Caco-2 (cell line): Measurements from ENCODE around the gene THADA. TPM values are rescaled to one million over a fixed set of nuclear protein-coding genes. Genes with fewer than 3 reads are reported as not detected.

Experiments
- BruUV-seq: library from RNA; stranded (reverse); fragments of 400-500 nt; replicated peaks from 2 replicates; lab custom pipeline; 2021; lab: Mats Ljungman, UMichigan
- CTCF ChIA-PET: fragments of 300-600 bp; sonication (Branson Sonifier 250); formaldehyde crosslinking; loops from one replicate; lab custom pipeline; 2022; ENCODE audit warnings: antibody characterized with exemption; lab: Charles Lee
- POLR2A ChIA-PET: fragments of 300-600 bp; sonication (Branson Sonifier 250); formaldehyde crosslinking; loops from one replicate; lab custom pipeline; 2022; ENCODE audit warnings: antibody characterized with exemption; lab: Charles Lee
- DNase-seq, 2 experiments: peaks; one replicate each; pipeline versions ENCODE4 v3.0.0 to v3.0.0-alpha.2; 2020 to 2022
- H3K27me3 ChIP-seq: replicated peaks from 2 replicates; pipeline ENCODE4 v1.6.0; 2011; ENCODE audit warnings: low read length; ENCODE audit not compliant: control insufficient read depth, insufficient read depth
- H3K36me3 ChIP-seq: 2 replicates; pipeline ENCODE4 v1.5.1; 2011; ENCODE audit warnings: low read length; ENCODE audit not compliant: control insufficient read depth, insufficient read depth
- H3K4me1 ChIP-seq: fragments of 250-450 bp; sonication (Bioruptor Pico); 2 replicates; pipeline ENCODE4 v1.5.1; 2020; ENCODE audit warnings: mild to moderate bottlenecking
- H3K4me3 ChIP-seq: 2 replicates; pipeline ENCODE4 v1.5.1; 2011; ENCODE audit warnings: low read depth, mild to moderate bottlenecking, control low read depth, low read length
- H3K9me3 ChIP-seq: fragments of 250-450 bp; sonication (Bioruptor Pico); 2 replicates; pipeline ENCODE4 v1.5.1; 2020; ENCODE audit warnings: mild to moderate bottlenecking, moderate library complexity
- H3K27ac Mint-ChIP-seq: one replicate; pipeline ENCODE4 v1.8.0; 2022; ENCODE audit warnings: mixed read lengths; ENCODE audit not compliant: unreplicated experiment
- H3K27me3 Mint-ChIP-seq: one replicate; pipeline ENCODE4 v1.8.0; 2022; ENCODE audit warnings: mixed read lengths; ENCODE audit not compliant: insufficient read depth, unreplicated experiment
- H3K36me3 Mint-ChIP-seq: one replicate; pipeline ENCODE4 v1.8.0; 2022; ENCODE audit warnings: mild to moderate bottlenecking, mixed read lengths; ENCODE audit not compliant: insufficient read depth, unreplicated experiment
- H3K4me1 Mint-ChIP-seq: one replicate; pipeline ENCODE4 v1.8.0; 2022; ENCODE audit warnings: low read depth, mixed read lengths; ENCODE audit not compliant: unreplicated experiment
- H3K4me3 Mint-ChIP-seq: one replicate; pipeline ENCODE4 v1.8.0; 2022; ENCODE audit warnings: mild to moderate bottlenecking, moderate library complexity, mixed read lengths; ENCODE audit not compliant: unreplicated experiment
- H3K9me3 Mint-ChIP-seq: one replicate; pipeline ENCODE4 v1.8.0; 2022; ENCODE audit warnings: mixed read lengths; ENCODE audit not compliant: unreplicated experiment
- intact Hi-C: fragments of 100-400 bp; cut with micrococcal nuclease; formaldehyde crosslinking; loops from one replicate; pipeline ENCODE4 v1.10.0; 2022; ENCODE audit not compliant: unreplicated experiment
- total RNA-seq: library from RNA; stranded (reverse); gene quantifications from 2 replicates; pipeline ENCODE4 v1.2.3, GENCODE V29; 2022
- TF ChIP-seq, protein P1 (sequence below), 2 experiments: fragments of 200-600 bp in 1 of 2; IDR thresholded peaks; 1 replicate in 1 of 2; 2 replicates in 1 of 2; pipeline versions ENCODE4 v1.5.1 to v1.8.0; 2011 to 2022; ENCODE audit warnings: antibody characterized with exemption in 1 of 2, control low read depth in 1 of 2, inconsistent platforms in 1 of 2, low read depth in 1 of 2, low read length in 1 of 2, mild to moderate bottlenecking in 1 of 2, moderate library complexity in 1 of 2; ENCODE audit not compliant: insufficient read depth in 1 of 2, severe bottlenecking in 1 of 2, unreplicated experiment in 1 of 2

THADA gene
- total RNA-seq, 1 experiment from 2014 or later = 33.8 TPM

DNA sequence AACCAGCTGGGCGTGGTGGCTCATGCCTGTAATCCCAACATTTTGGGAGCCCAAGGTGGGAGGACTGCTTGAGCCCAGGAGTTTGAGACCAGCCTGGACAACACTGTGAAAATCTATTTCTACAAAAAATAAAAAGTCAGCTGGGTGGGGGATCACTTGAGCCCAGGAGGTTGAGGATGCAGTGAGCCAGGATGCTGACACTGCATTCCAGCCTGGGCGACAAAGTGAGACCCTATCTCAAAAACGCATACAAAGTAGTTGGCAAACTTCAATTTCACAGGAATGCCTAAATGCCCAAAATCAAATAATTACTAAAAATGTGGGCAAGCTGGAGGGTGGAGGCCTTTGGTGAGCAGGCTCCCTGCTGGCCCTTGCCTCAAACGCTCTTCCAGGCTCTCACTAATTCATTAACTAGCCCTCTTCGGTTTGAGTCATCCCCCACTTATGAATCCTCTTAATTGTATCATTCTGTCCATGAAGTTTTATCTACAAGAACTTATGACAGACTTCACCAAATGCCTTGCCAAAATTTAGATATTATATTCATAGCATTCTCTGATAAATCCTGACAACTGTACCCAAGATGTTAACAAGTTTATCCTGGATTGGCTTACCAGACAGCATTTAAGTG is 300.8 kb downstream of the THADA start:
- H3K27me3 Mint-ChIP-seq = no peaks in the 10 kb centered on the region
- peaks cover 8% of the 10 kb centered on the region for H3K36me3 Mint-ChIP-seq
- H3K27ac Mint-ChIP-seq = peak overlapping the region; percentile 49
- intact Hi-C loops = loop anchor here (2.0 kb wide), 1 partner anchor 16 kb away; no protein-coding TSS in a partner anchor
- Histone ChIP-seq H3K36me3 (peaks cover 7% of the 10 kb centered on the region), H3K9me3 (no peaks in the 10 kb centered on the region), H3K4me3 (no peak overlapping the region), H3K27me3 (no peaks in the 10 kb centered on the region), H3K4me1 (peaks cover 16% of the 10 kb centered on the region)
- no TSS peak for BruUV-seq
- peaks cover 10% of the 10 kb centered on the region for H3K9me3 Mint-ChIP-seq
- TF ChIP-seq, protein P1, sequence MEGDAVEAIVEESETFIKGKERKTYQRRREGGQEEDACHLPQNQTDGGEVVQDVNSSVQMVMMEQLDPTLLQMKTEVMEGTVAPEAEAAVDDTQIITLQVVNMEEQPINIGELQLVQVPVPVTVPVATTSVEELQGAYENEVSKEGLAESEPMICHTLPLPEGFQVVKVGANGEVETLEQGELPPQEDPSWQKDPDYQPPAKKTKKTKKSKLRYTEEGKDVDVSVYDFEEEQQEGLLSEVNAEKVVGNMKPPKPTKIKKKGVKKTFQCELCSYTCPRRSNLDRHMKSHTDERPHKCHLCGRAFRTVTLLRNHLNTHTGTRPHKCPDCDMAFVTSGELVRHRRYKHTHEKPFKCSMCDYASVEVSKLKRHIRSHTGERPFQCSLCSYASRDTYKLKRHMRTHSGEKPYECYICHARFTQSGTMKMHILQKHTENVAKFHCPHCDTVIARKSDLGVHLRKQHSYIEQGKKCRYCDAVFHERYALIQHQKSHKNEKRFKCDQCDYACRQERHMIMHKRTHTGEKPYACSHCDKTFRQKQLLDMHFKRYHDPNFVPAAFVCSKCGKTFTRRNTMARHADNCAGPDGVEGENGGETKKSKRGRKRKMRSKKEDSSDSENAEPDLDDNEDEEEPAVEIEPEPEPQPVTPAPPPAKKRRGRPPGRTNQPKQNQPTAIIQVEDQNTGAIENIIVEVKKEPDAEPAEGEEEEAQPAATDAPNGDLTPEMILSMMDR (IDR thresholded peaks at IDR 0.05; ENCODE audit: insufficient read depth in 1 of 2, low read depth in 1 of 2, low read length in 1 of 2, severe bottlenecking in 1 of 2, unreplicated experiment in 1 of 2) = no peak
- ChIA-PET CTCF (no interaction called here), POLR2A (no interaction called here)
- H3K4me1 Mint-ChIP-seq = peaks cover 16% of the 10 kb centered on the region
- DNase-seq = no peak
- H3K4me3 Mint-ChIP-seq = no peak overlapping the region

DNA sequence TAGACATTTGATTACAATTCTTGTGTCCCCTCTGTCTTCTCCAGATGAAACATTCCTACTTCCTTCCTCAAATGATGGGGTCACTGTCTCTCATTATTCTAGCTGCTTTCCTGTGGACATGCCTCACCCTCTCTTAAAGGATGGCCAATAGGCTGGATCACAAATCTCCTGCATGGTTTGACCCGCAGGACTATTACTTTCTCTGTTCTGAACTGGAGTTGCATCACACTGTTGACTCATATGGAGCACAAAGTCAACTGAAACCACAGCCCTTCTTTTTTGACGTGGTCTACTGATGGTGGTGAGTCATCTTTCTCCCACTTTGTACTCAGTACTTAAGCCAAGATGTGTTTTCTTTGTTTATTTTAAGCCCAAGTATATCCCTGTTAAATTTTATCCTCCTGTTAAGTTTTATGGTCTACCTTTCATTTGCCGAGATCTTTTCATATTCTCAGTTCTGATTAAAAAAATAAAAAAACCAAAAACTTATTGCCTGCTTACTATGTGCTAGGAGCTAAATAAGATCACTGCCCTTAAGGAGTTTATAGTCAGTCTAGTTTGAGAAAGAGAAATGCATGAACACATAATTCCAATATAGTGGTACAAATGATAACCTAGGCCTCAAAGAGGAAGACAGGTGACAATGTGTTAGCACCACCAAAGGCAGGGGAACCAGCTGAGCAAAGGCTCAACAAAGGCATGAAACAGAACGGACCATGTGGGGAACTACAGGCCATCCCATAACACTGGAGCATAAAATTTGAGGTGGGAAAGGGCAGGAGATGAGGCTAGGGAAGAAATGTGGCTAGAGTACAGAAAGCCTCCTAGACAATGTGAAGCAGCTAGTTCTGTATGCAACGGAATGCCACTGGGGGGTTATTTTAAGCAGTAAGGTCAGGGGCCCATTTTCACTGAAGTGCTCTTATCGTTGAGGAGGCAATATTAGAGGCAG is 301.8 kb downstream of the THADA start:
- TF ChIP-seq, protein P1 (IDR thresholded peaks at IDR 0.05; ENCODE audit: insufficient read depth in 1 of 2, low read depth in 1 of 2, low read length in 1 of 2, severe bottlenecking in 1 of 2, unreplicated experiment in 1 of 2) = no peak
- no peak overlapping the region for H3K4me3 ChIP-seq
- H3K27me3 Mint-ChIP-seq = no peaks in the 10 kb centered on the region
- POLR2A ChIA-PET = no interaction called here
- no peaks in the 10 kb centered on the region for H3K27me3 ChIP-seq
- H3K9me3 Mint-ChIP-seq = peaks cover 10% of the 10 kb centered on the region
- CTCF ChIA-PET = no interaction called here
- intact Hi-C loops = loop anchor here (2.0 kb wide), 1 partner anchor 17 kb away; no protein-coding TSS in a partner anchor
- H3K36me3 ChIP-seq = peaks cover 7% of the 10 kb centered on the region
- H3K4me3 Mint-ChIP-seq = no peak overlapping the region
- peaks cover 16% of the 10 kb centered on the region for H3K4me1 Mint-ChIP-seq
- H3K9me3 ChIP-seq = no peaks in the 10 kb centered on the region
- peak; percentile 52 to 53 for DNase-seq
- H3K4me1 ChIP-seq = peaks cover 16% of the 10 kb centered on the region
- H3K27ac Mint-ChIP-seq = peak overlapping the region; percentile 49
- peaks cover 8% of the 10 kb centered on the region for H3K36me3 Mint-ChIP-seq
- no TSS peak for BruUV-seq
